WTC11 (cell line): ENCODE data around the gene UTP11.

Source experiments
- CBFB ChIP-seq: sonication (generic); formaldehyde crosslinking; IDR thresholded peaks from 2 replicates; pipeline ENCODE4 v1.8.1; 2022; ENCODE audit warnings: mild to moderate bottlenecking, low read depth, missing genetic modification reagents
- CTCF ChIP-seq: fragments of 200-600 bp; IDR thresholded peaks from 2 replicates; pipeline ENCODE4 v1.8.0; 2022; ENCODE audit warnings: antibody characterized with exemption
- GABPB1 ChIP-seq: sonication (generic); formaldehyde crosslinking; IDR thresholded peaks from 2 replicates; pipeline ENCODE4 v1.8.1; 2023; ENCODE audit warnings: mild to moderate bottlenecking, missing genetic modification reagents
- MLX ChIP-seq: sonication (generic); formaldehyde crosslinking; IDR thresholded peaks from 2 replicates; pipeline ENCODE4 v1.8.1; 2023; ENCODE audit warnings: mild to moderate bottlenecking, missing genetic modification reagents, moderate library complexity
- NFYB ChIP-seq: sonication (generic); formaldehyde crosslinking; conservative IDR thresholded peaks from 2 replicates; pipeline ENCODE4 v1.8.0; 2022; ENCODE audit warnings: low read depth, missing genetic modification reagents
- USF1 ChIP-seq: sonication (generic); formaldehyde crosslinking; IDR thresholded peaks from 2 replicates; pipeline ENCODE4 v1.8.0; 2022; ENCODE audit warnings: mild to moderate bottlenecking, missing genetic modification reagents
- ZNF138 ChIP-seq: sonication (generic); formaldehyde crosslinking; conservative IDR thresholded peaks from 2 replicates; pipeline ENCODE4 v1.8.1; 2022; ENCODE audit warnings: mild to moderate bottlenecking, moderate library complexity, missing genetic modification reagents
- ZNF263 ChIP-seq: sonication (generic); formaldehyde crosslinking; IDR thresholded peaks from 2 replicates; pipeline ENCODE4 v1.8.1; 2022; ENCODE audit warnings: low read depth, mild to moderate bottlenecking, moderate library complexity, missing genetic modification reagents
- TF ChIP-seq, protein P1 (sequence below): sonication (generic); formaldehyde crosslinking; IDR thresholded peaks from 2 replicates; pipeline ENCODE4 v1.8.0; 2022; ENCODE audit warnings: mild to moderate bottlenecking, missing genetic modification reagents
- TF ChIP-seq, protein P2 (sequence below): sonication (generic); formaldehyde crosslinking; IDR thresholded peaks from 2 replicates; pipeline ENCODE4 v1.8.1; 2022; ENCODE audit warnings: low read depth, mild to moderate bottlenecking, moderate library complexity, missing genetic modification reagents, borderline replicate concordance
- TF ChIP-seq, protein P3 (sequence below): sonication (generic); formaldehyde crosslinking; IDR thresholded peaks from 2 replicates; pipeline ENCODE4 v1.8.1; 2022; ENCODE audit warnings: low read depth, missing genetic modification reagents, borderline replicate concordance

- TF ChIP-seq MLX (CRISPR knock-in tag), result no peak
- TF ChIP-seq ZNF138, result no peak
- TF ChIP-seq ZNF263 (CRISPR knock-in tag), result no peak
- TF ChIP-seq CTCF, result no peak
- no peak for TF ChIP-seq GABPB1 (CRISPR knock-in tag)
- no peak for TF ChIP-seq NFYB
- TF ChIP-seq USF1 (CRISPR knock-in tag), result no peak
- TF ChIP-seq CBFB (CRISPR knock-in tag), result no peak
- TF ChIP-seq, protein P1, sequence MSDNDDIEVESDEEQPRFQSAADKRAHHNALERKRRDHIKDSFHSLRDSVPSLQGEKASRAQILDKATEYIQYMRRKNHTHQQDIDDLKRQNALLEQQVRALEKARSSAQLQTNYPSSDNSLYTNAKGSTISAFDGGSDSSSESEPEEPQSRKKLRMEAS, result no peak
- TF ChIP-seq, protein P2, sequence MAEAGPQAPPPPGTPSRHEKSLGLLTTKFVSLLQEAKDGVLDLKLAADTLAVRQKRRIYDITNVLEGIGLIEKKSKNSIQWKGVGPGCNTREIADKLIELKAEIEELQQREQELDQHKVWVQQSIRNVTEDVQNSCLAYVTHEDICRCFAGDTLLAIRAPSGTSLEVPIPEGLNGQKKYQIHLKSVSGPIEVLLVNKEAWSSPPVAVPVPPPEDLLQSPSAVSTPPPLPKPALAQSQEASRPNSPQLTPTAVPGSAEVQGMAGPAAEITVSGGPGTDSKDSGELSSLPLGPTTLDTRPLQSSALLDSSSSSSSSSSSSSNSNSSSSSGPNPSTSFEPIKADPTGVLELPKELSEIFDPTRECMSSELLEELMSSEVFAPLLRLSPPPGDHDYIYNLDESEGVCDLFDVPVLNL (CRISPR knock-in tag), result no peak
- TF ChIP-seq, protein P3, sequence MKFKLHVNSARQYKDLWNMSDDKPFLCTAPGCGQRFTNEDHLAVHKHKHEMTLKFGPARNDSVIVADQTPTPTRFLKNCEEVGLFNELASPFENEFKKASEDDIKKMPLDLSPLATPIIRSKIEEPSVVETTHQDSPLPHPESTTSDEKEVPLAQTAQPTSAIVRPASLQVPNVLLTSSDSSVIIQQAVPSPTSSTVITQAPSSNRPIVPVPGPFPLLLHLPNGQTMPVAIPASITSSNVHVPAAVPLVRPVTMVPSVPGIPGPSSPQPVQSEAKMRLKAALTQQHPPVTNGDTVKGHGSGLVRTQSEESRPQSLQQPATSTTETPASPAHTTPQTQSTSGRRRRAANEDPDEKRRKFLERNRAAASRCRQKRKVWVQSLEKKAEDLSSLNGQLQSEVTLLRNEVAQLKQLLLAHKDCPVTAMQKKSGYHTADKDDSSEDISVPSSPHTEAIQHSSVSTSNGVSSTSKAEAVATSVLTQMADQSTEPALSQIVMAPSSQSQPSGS (CRISPR knock-in tag), result no peak
These were observed 29.0 kb upstream of the UTP11 start for GRCh38 chr1:37983546-37983945.
